Endothelial cell of umbilical vein (primary cell): Measurements from ENCODE around the gene ENO2. TPM values are rescaled to one million over a fixed set of nuclear protein-coding genes. Genes with fewer than 3 reads are reported as not detected.
A peak's percentile ranks its signal among the peaks of the same experiment; 100 is the strongest.
"Not testable (repeated sequence)": the region's sequence is repeated elsewhere in the genome, so short reads cannot be mapped to it uniquely, and the experiment has no call there.

Experiments
- BruUV-seq: library from RNA; stranded (reverse); fragments of 400-500 nt; replicated peaks from 2 replicates; lab custom pipeline; 2021; lab: Mats Ljungman, UMichigan
- CTCF ChIA-PET: fragments of 300-600, 350-600 bp; sonication (Branson Sonifier 250); formaldehyde crosslinking; loops from one replicate; lab custom pipeline; 2021; ENCODE audit warnings: antibody characterized with exemption, inconsistent platforms; lab: Charles Lee
- POLR2A ChIA-PET: fragments of 300-600, 350-600 bp; sonication (Branson Sonifier 250); formaldehyde crosslinking; loops from one replicate; lab custom pipeline; 2021; ENCODE audit warnings: antibody characterized with exemption, inconsistent platforms; lab: Charles Lee
- DNase-seq: peaks from one replicate; pipeline ENCODE4 v3.0.0-alpha.2; 2011; ENCODE audit warnings: low read depth, low spot score
- FAIRE-seq: peaks from 2 replicates; lab custom pipeline; 2011; peaks lifted over from hg19 to GRCh38; lab: Jason Lieb, UNC
- H2AFZ ChIP-seq: 2 replicates; pipeline ENCODE4 v1.6.0; 2012; ENCODE audit warnings: low read depth, low read length, control low read depth, inconsistent platforms
- H3K27ac ChIP-seq: 2 replicates; pipeline ENCODE4 v1.5.1; 2011; ENCODE audit warnings: low read depth, mild to moderate bottlenecking, control low read depth, low read length, moderate library complexity; ENCODE audit not compliant: insufficient read depth
- H3K27me3 ChIP-seq, 2 experiments: 2 replicates each; pipeline versions ENCODE4 v1.6.0 to v1.6.1; 2011; ENCODE audit warnings: low read length in 2 of 2, mixed read lengths in 1 of 2; ENCODE audit not compliant: control insufficient read depth in 2 of 2, insufficient read depth in 2 of 2
- H3K36me3 ChIP-seq, 2 experiments: 2 replicates in 1 of 2; 3 replicates in 1 of 2; pipeline ENCODE4 v1.5.1; 2011; ENCODE audit warnings: low read length in 2 of 2, mild to moderate bottlenecking in 1 of 2, moderate library complexity in 1 of 2; ENCODE audit not compliant: control insufficient read depth in 2 of 2, insufficient read depth in 2 of 2; ENCODE audit errors: extremely low read depth in 1 of 2
- H3K4me1 ChIP-seq: 3 replicates; pipeline ENCODE4 v1.5.1; 2011; ENCODE audit warnings: mild to moderate bottlenecking, low read length; ENCODE audit not compliant: control insufficient read depth, insufficient read depth; ENCODE audit errors: extremely low read depth
- H3K4me2 ChIP-seq: 2 replicates; pipeline ENCODE4 v1.6.1; 2011; ENCODE audit warnings: low read length, control low read depth, mixed read lengths; ENCODE audit not compliant: insufficient read depth
- H3K4me3 ChIP-seq, 3 experiments: fragments of 200-600 bp in 1 of 3; sonication (generic), shearing (Covaris generic) in 1 of 3; replicated peaks in 1 of 3; 2 replicates each; pipeline ENCODE4 v1.5.1; 2011 to 2016; ENCODE audit warnings: control low read depth in 3 of 3, low read length in 3 of 3, mild to moderate bottlenecking in 2 of 3, inconsistent platforms in 1 of 3, low read depth in 1 of 3, moderate library complexity in 1 of 3; ENCODE audit not compliant: insufficient read depth in 1 of 3
- H3K79me2 ChIP-seq: 2 replicates; pipeline ENCODE4 v1.6.0; 2012; ENCODE audit warnings: low read length, inconsistent platforms; ENCODE audit not compliant: control insufficient read depth, insufficient read depth
- H3K9ac ChIP-seq: replicated peaks from 2 replicates; pipeline ENCODE3; 2011; ENCODE audit warnings: low read length, control low read depth; ENCODE audit not compliant: insufficient read depth; ENCODE audit errors: extremely low read depth
- H3K9me1 ChIP-seq: replicated peaks from 3 replicates; pipeline ENCODE4 v1.6.0; 2011; ENCODE audit warnings: mild to moderate bottlenecking, low read length; ENCODE audit not compliant: control insufficient read depth, insufficient read depth; ENCODE audit errors: extremely low read depth
- H3K9me3 ChIP-seq: replicated peaks from 2 replicates; pipeline ENCODE4 v1.5.1; 2012; ENCODE audit warnings: low read length, inconsistent platforms; ENCODE audit not compliant: control insufficient read depth, insufficient read depth
- H4K20me1 ChIP-seq: replicated peaks from 2 replicates; pipeline ENCODE3; 2011; ENCODE audit warnings: mild to moderate bottlenecking, low read length; ENCODE audit not compliant: control insufficient read depth, insufficient read depth; ENCODE audit errors: extremely low read depth
- CTCF ChIP-seq, 2 donors: IDR thresholded peaks; 1 replicate in 1 of 2; 2 replicates in 1 of 2; pipeline ENCODE4 v1.5.1; 2011; ENCODE audit warnings: low read length in 2 of 2, mild to moderate bottlenecking in 2 of 2, moderate library complexity in 2 of 2, control low read depth in 1 of 2, inconsistent platforms in 1 of 2, low read depth in 1 of 2; ENCODE audit not compliant: insufficient read depth in 1 of 2; ENCODE audit errors: extremely low read depth in 1 of 2
- FOS ChIP-seq: IDR thresholded peaks from 2 replicates; pipeline ENCODE4 v1.6.1; 2011; ENCODE audit warnings: mild to moderate bottlenecking, low read length, moderate library complexity, borderline replicate concordance; ENCODE audit not compliant: insufficient read depth
- GATA2 ChIP-seq: IDR thresholded peaks from 2 replicates; pipeline ENCODE4 v1.7.0; 2011; ENCODE audit warnings: low read depth, mild to moderate bottlenecking, moderate library complexity, mixed read lengths, low read length; ENCODE audit not compliant: insufficient read length, insufficient read depth
- JUN ChIP-seq: IDR thresholded peaks from 2 replicates; pipeline ENCODE4 v1.6.1; 2011; ENCODE audit warnings: borderline replicate concordance, low read depth; ENCODE audit not compliant: insufficient read length, insufficient read depth
- POLR2A ChIP-seq: IDR thresholded peaks from 2 replicates; pipeline ENCODE4 v1.6.1; 2012; ENCODE audit warnings: low read depth, mild to moderate bottlenecking, control low read depth, low read length
- POLR2AphosphoS5 ChIP-seq: IDR thresholded peaks from 2 replicates; pipeline ENCODE4 v1.6.1; 2012; ENCODE audit warnings: low read depth, mild to moderate bottlenecking, control low read depth, low read length, moderate library complexity; ENCODE audit not compliant: insufficient read depth
- dilution Hi-C: fragments of 300-500 bp; cut with MboI; formaldehyde crosslinking; loops from one replicate; pipeline ENCODE4 v1.15.0; 2019; ENCODE audit warnings: low sequenced_read_pairs; ENCODE audit not compliant: extremely low pct_ligation_motif_present
- intact Hi-C: fragments of 100-400 bp; cut with micrococcal nuclease; formaldehyde crosslinking; loops from one replicate; pipeline ENCODE4 v1.10.0; 2022
- polyA plus RNA-seq, 4 experiments: library from polyadenylated mRNA; depleted of rRNA in 3 of 4; stranded (reverse) in 3 of 4; unstranded in 1 of 4; fragments of >200 nt; gene quantifications; 2 replicates each; pipeline versions ENCODE4 v1.2.1 to v1.2.3, GENCODE V29; 2011 to 2012; ENCODE audit warnings: missing spikeins in 1 of 4
- total RNA-seq: library from RNA; stranded (reverse); gene quantifications from 2 replicates; pipeline ENCODE4 v1.2.3, GENCODE V29; 2021

ENO2 gene
- total and polyA plus RNA-seq, 2 donors (not counting 3 experiments of a cell fraction or from before 2014, with no cell fraction given) = 11.4 to 18.6 TPM

- H3K9me3 ChIP-seq, H3K27ac ChIP-seq, H2AFZ ChIP-seq, FAIRE-seq, H3K9me1 ChIP-seq, dilution Hi-C loops, H3K9ac ChIP-seq, H4K20me1 ChIP-seq, H3K27me3 ChIP-seq, DNase-seq, H3K4me3 ChIP-seq, H3K4me2 ChIP-seq: not testable (repeated sequence)
- Histone ChIP-seq H3K4me1 (peaks cover 41% of the 10 kb centered on the region), H3K79me2 (peaks cover 40% of the 10 kb centered on the region), H3K36me3 (peaks cover 0 to 21% of the 10 kb centered on the region in 2 experiments)
- POLR2A ChIA-PET = interaction anchor here (1.1 kb wide), 1 partner anchor 73 kb away, joined by 4 read pairs; the partner anchor contains the start of genes C12orf57 and RNU7-1
- CTCF ChIA-PET = interaction anchor here (1.4 to 3.9 kb wide), 5 partner anchors 55 to 238 kb away, joined by 5 to 27 read pairs (median 21); partner anchors contain the start of genes C12orf57, C1RL and RNU7-1
- TF ChIP-seq POLR2A = peak; percentile 13
- intact Hi-C loops = loop anchor here (5.0 kb wide), 2 partner anchors 222 to 237 kb away; partner anchors contain the start of genes C1R and C1RL
- TSS peak; percentile 44 for BruUV-seq
Measured at GRCh38 chr12:6870304-6870703, 44.1 kb upstream of the ENO2 start.

- Histone ChIP-seq H4K20me1 (no peaks in the 10 kb centered on the region), H3K27ac (no peak overlapping the region), H3K4me3 (peak overlapping the region in 1 of 3 experiments; percentile 84), H3K9me1 (no peaks in the 10 kb centered on the region), H2AFZ (no peak overlapping the region), H3K9ac (no peak overlapping the region), H3K4me2 (peak overlapping the region; percentile 98), H3K4me1 (peaks cover 41% of the 10 kb centered on the region), H3K27me3 (no peaks in the 10 kb centered on the region), H3K79me2 (peaks cover 40% of the 10 kb centered on the region), H3K9me3 (no peaks in the 10 kb centered on the region), H3K36me3 (peaks cover 0 to 22% of the 10 kb centered on the region in 2 experiments)
- TF ChIP-seq POLR2A (peak; percentile 38), JUN (no peak), FOS (no peak), CTCF (IDR thresholded peaks at IDR 0.05; ENCODE audit: extremely low read depth in 1 of 2, insufficient read depth in 1 of 2, low read depth in 1 of 2, low read length in 2 of 2) (no peak), GATA2 (no peak), POLR2AphosphoS5 (peak; percentile 39)
- ChIA-PET POLR2A (interaction anchor here (0.6 to 1.1 kb wide), 2 partner anchors 72 to 99 kb away, joined by 4 to 8 read pairs; partner anchors contain the start of genes C12orf57, LAG3 and RNU7-1), CTCF (interaction anchor here (1.9 to 4.3 kb wide), 10 partner anchors 10 to 237 kb away, joined by 5 to 74 read pairs (median 16); partner anchors contain the start of genes C12orf57, C1RL, CDCA3 and MLF2)
- DNase-seq (no peak), FAIRE-seq (peak; percentile 15)
- BruUV-seq = no TSS peak
- intact Hi-C loops = loop anchor here (5.0 kb wide), 2 partner anchors 221 to 236 kb away; partner anchors contain the start of genes C1R and C1RL
- dilution Hi-C loops = no loop called here
Measured at GRCh38 chr12:6871052-6871957, 43.1 kb upstream of the ENO2 start.
